GM12875 (cell line): ENCODE results near the gene L1CAM.

Source experiments
- H3K4me3 ChIP-seq: one replicate; pipeline ENCODE4 v1.5.1; 2011; ENCODE audit warnings: low read depth, low read length, control low read depth
- CTCF ChIP-seq: IDR thresholded peaks from 2 replicates; pipeline ENCODE4 v1.5.1; 2011; ENCODE audit warnings: low read depth, mild to moderate bottlenecking, control low read depth, inconsistent platforms, low read length, moderate library complexity, borderline replicate concordance; ENCODE audit not compliant: insufficient read depth

Gene L1CAM

GRCh38 chrX:153880440-153880815, 5.5 kb downstream of the L1CAM start:
- no peak overlapping the region for H3K4me3 ChIP-seq
- no peak for TF ChIP-seq CTCF

- no peak for TF ChIP-seq CTCF
- no peak overlapping the region for H3K4me3 ChIP-seq
These were observed 6.1 kb downstream of the L1CAM start for GRCh38 chrX:153879741-153880439.

GRCh38 chrX:153878969-153879653, 6.9 kb downstream of the L1CAM start:
- no peak for TF ChIP-seq CTCF
- no peak overlapping the region for H3K4me3 ChIP-seq

GRCh38 chrX:153878345-153878744, 7.6 kb downstream of the L1CAM start:
- TF ChIP-seq CTCF = no peak
- H3K4me3 ChIP-seq = no peak overlapping the region

GRCh38 chrX:153877571-153878261, 8.3 kb downstream of the L1CAM start:
- no peak overlapping the region for H3K4me3 ChIP-seq
- TF ChIP-seq CTCF = no peak

- TF ChIP-seq CTCF = no peak
- no peak overlapping the region for H3K4me3 ChIP-seq
These were observed 9.9 kb downstream of the L1CAM start for GRCh38 chrX:153876112-153876491.

GRCh38 chrX:153875391-153876111, 10.4 kb downstream of the L1CAM start:
- no peak for TF ChIP-seq CTCF
- no peak overlapping the region for H3K4me3 ChIP-seq
